HEK293 (cell line): Measurements from ENCODE around the gene ZER1.
A peak's percentile ranks its signal among the peaks of the same experiment; 100 is the strongest.

Source experiments
- CTCF ChIA-PET: fragments of 350-600 bp; formaldehyde crosslinking; extraction: SDS; loops from one replicate; lab custom pipeline; 2021; ENCODE audit warnings: antibody characterized with exemption; lab: Yijun Ruan, JAX
- POLR2A ChIA-PET: fragments of 300-600 bp; formaldehyde crosslinking; extraction: SDS; loops from one replicate; lab custom pipeline; 2020; ENCODE audit warnings: antibody characterized with exemption, inconsistent platforms; lab: Yijun Ruan, JAX
- H3K27ac ChIP-seq: fragments of 200-500 bp; sonication (Bioruptor generic); 2 replicates; pipeline ENCODE4 v1.5.1; 2014; ENCODE audit warnings: low read depth, low read length, control low read depth, inconsistent platforms; ENCODE audit errors: extremely low read depth
- H3K36me3 ChIP-seq, 2 experiments: fragments of 200-500 bp in 1 of 2; sonication (Bioruptor generic) in 1 of 2; 1 replicate in 1 of 2; 2 replicates in 1 of 2; pipeline ENCODE4 v1.5.1; 2014 to 2017; ENCODE audit warnings: inconsistent platforms in 2 of 2, low read length in 2 of 2; ENCODE audit not compliant: control insufficient read depth in 2 of 2, insufficient read depth in 1 of 2
- H3K4me1 ChIP-seq: fragments of 200-500 bp; sonication (Bioruptor generic); 2 replicates; pipeline ENCODE4 v1.5.1; 2014; ENCODE audit warnings: mild to moderate bottlenecking, low read length, inconsistent platforms; ENCODE audit not compliant: control insufficient read depth, insufficient read depth
- H3K4me3 ChIP-seq: 2 replicates; pipeline ENCODE4 v1.5.1; 2011; ENCODE audit warnings: low read depth, mild to moderate bottlenecking, control low read depth, low read length, moderate library complexity
- H3K9me3 ChIP-seq: fragments of 200-500 bp; sonication (Bioruptor generic); 2 replicates; pipeline ENCODE4 v1.5.1; 2014; ENCODE audit warnings: low read depth, low read length, inconsistent platforms; ENCODE audit not compliant: control insufficient read depth, insufficient read depth
- BCL11B ChIP-seq: fragments of 450-650 bp; formaldehyde crosslinking; IDR thresholded peaks from 2 replicates; pipeline ENCODE4 v1.5.1; 2016; ENCODE audit warnings: low read depth, missing biosample characterization, missing genetic modification characterization
- GFI1B ChIP-seq: fragments of 450-650 bp; formaldehyde crosslinking; IDR thresholded peaks from 2 replicates; pipeline ENCODE4 v1.5.1; 2016; ENCODE audit warnings: missing biosample characterization, missing genetic modification characterization
- KLF1 ChIP-seq: fragments of 450-650 bp; formaldehyde crosslinking; IDR thresholded peaks from 2 replicates; pipeline ENCODE4 v1.5.1; 2016; ENCODE audit warnings: missing biosample characterization, missing genetic modification characterization
- MEIS1 ChIP-seq: sonication (generic); formaldehyde crosslinking; IDR thresholded peaks from 2 replicates; pipeline ENCODE4 v1.8.1; 2022; ENCODE audit warnings: missing genetic modification reagents, mild to moderate bottlenecking, borderline replicate concordance
- PRDM1 ChIP-seq: fragments of 450-650 bp; formaldehyde crosslinking; IDR thresholded peaks from 2 replicates; pipeline ENCODE4; 2016; ENCODE audit warnings: missing biosample characterization, missing genetic modification characterization
- PRDM2 ChIP-seq: fragments of 450-650 bp; formaldehyde crosslinking; IDR thresholded peaks from 2 replicates; pipeline ENCODE4 v1.5.1; 2016; ENCODE audit warnings: missing biosample characterization, missing genetic modification characterization, borderline replicate concordance
- TSHZ1 ChIP-seq: fragments of 450-650 bp; formaldehyde crosslinking; IDR thresholded peaks from 2 replicates; pipeline ENCODE4 v1.5.1; 2016; ENCODE audit warnings: missing biosample characterization, missing genetic modification characterization, borderline replicate concordance
- YY2 ChIP-seq: fragments of 450-650 bp; formaldehyde crosslinking; IDR thresholded peaks from 2 replicates; pipeline ENCODE4 v1.5.1; 2016; ENCODE audit warnings: missing biosample characterization, missing genetic modification characterization
- ZBTB44 ChIP-seq: fragments of 450-650 bp; IDR thresholded peaks from 2 replicates; pipeline ENCODE4 v1.5.1; 2018; ENCODE audit warnings: missing biosample characterization, mild to moderate bottlenecking, missing genetic modification characterization
- ZBTB48 ChIP-seq: fragments of 450-650 bp; formaldehyde crosslinking; IDR thresholded peaks from 2 replicates; pipeline ENCODE4 v1.5.1; 2016; ENCODE audit warnings: missing biosample characterization, missing genetic modification characterization
- ZNF10 ChIP-seq: fragments of 450-650 bp; formaldehyde crosslinking; IDR thresholded peaks from 2 replicates; pipeline ENCODE4 v1.5.1; 2017; ENCODE audit warnings: missing biosample characterization, missing genetic modification characterization
- ZNF280D ChIP-seq: fragments of 450-650 bp; formaldehyde crosslinking; IDR thresholded peaks from 2 replicates; pipeline ENCODE4 v1.5.1; 2016; ENCODE audit warnings: missing biosample characterization, missing genetic modification characterization
- ZNF324 ChIP-seq: fragments of 450-650 bp; formaldehyde crosslinking; IDR thresholded peaks from 2 replicates; pipeline ENCODE4 v1.5.1; 2016; ENCODE audit warnings: missing biosample characterization, missing genetic modification characterization
- ZNF341 ChIP-seq: fragments of 450-650 bp; formaldehyde crosslinking; IDR thresholded peaks from 2 replicates; pipeline ENCODE4; 2016; ENCODE audit warnings: low read depth, missing biosample characterization, missing genetic modification characterization
- ZNF366 ChIP-seq: fragments of 450-650 bp; formaldehyde crosslinking; conservative IDR thresholded peaks from 2 replicates; pipeline ENCODE4 v1.5.1; 2016; ENCODE audit warnings: missing biosample characterization, missing genetic modification characterization
- ZNF48 ChIP-seq: fragments of 450-650 bp; formaldehyde crosslinking; IDR thresholded peaks from 2 replicates; pipeline ENCODE4 v1.5.1; 2016; ENCODE audit warnings: missing biosample characterization, missing genetic modification characterization
- ZNF513 ChIP-seq: fragments of 450-650 bp; IDR thresholded peaks from 2 replicates; pipeline ENCODE4 v1.5.1; 2018; ENCODE audit warnings: missing biosample characterization, missing genetic modification characterization
- ZNF514 ChIP-seq: fragments of 450-650 bp; formaldehyde crosslinking; IDR thresholded peaks from 2 replicates; pipeline ENCODE4 v1.5.1; 2016; ENCODE audit warnings: missing biosample characterization, missing genetic modification characterization
- ZNF521 ChIP-seq: fragments of 450-650 bp; formaldehyde crosslinking; IDR thresholded peaks from 2 replicates; pipeline ENCODE4 v1.5.1; 2017; ENCODE audit warnings: missing biosample characterization, mild to moderate bottlenecking, missing genetic modification characterization
- ZNF596 ChIP-seq: fragments of 450-650 bp; IDR thresholded peaks from 2 replicates; pipeline ENCODE4 v1.5.0; 2018; ENCODE audit warnings: missing biosample characterization, mild to moderate bottlenecking, missing genetic modification characterization, moderate library complexity

Gene ZER1

GRCh38 chr9:128774804-128775203, 3.1 kb upstream of the ZER1 start:
- TF ChIP-seq YY2 (tag by site-specific recombination) (no peak), GFI1B (tag by site-specific recombination) (no peak), ZNF280D (tag by site-specific recombination) (no peak), ZNF10 (tag by site-specific recombination) (no peak), KLF1 (tag by site-specific recombination) (no peak), ZNF521 (tag by site-specific recombination) (no peak), ZNF341 (tag by site-specific recombination) (no peak), PRDM1 (tag by site-specific recombination) (peak; percentile 93), ZNF366 (tag by site-specific recombination) (peak; percentile 99), BCL11B (tag by site-specific recombination) (no peak), ZNF514 (tag by site-specific recombination) (no peak), ZBTB44 (tag by site-specific recombination) (no peak), TSHZ1 (tag by site-specific recombination) (no peak), ZNF48 (tag by site-specific recombination) (no peak), MEIS1 (CRISPR knock-in tag) (no peak), ZNF513 (tag by site-specific recombination) (no peak), ZNF596 (tag by site-specific recombination) (peak; percentile 89), PRDM2 (tag by site-specific recombination) (no peak), ZNF324 (tag by site-specific recombination) (no peak), ZBTB48 (tag by site-specific recombination) (no peak)
- Histone ChIP-seq H3K9me3 (no peaks in the 10 kb centered on the region), H3K36me3 (peaks cover 0 to 1% of the 10 kb centered on the region in 2 experiments; a peak in 1 of 3 replicates), H3K27ac (no peak overlapping the region), H3K4me3 (no peak overlapping the region), H3K4me1 (no peaks in the 10 kb centered on the region)
- CTCF ChIA-PET = no interaction called here
- POLR2A ChIA-PET = no interaction called here
